Measurements from ENCODE around the gene OPCML. TPM values are rescaled to one million over a fixed set of nuclear protein-coding genes. Genes with fewer than 3 reads are reported as not detected.

OPCML gene
- total RNA-seq, 1 experiment from 2014 or later, result 0.94 TPM

- H3K36me3 Mint-ChIP-seq (ENCODE audit: insufficient read depth in 1 of 3, low read depth in 3 of 3), result no peaks in the 10 kb centered on the region
- H3K18ac ChIP-seq (ENCODE audit: insufficient read length, low read depth, low read length), result no peak overlapping the region
These were observed 508.0 kb downstream of the OPCML start for GRCh38 chr11:133024301-133024700.

More at GRCh38 chr11:133024301-133024700, 508.0 kb downstream of the OPCML start:
- Mint-ChIP-seq H3K27me3 (ENCODE audit: low read depth) (peaks cover 8% of the 10 kb centered on the region), H3K4me1 (peaks cover 11 to 12% of the 10 kb centered on the region in 2 experiments), H3K4me3 (no peak overlapping the region), H3K9me3 (no peaks in the 10 kb centered on the region; a peak in 1 of 5 replicates), H3K27ac (no peak overlapping the region)
- no peak for TF ChIP-seq CTCF (conservative IDR thresholded peaks at IDR 0.05)
- Histone ChIP-seq H2BK5ac (ENCODE audit: insufficient read length, low read length) (no peak overlapping the region), H3K4me2 (ENCODE audit: insufficient read depth, insufficient read length, low read length) (no peak overlapping the region), H3K9me3 (ENCODE audit: control insufficient read depth, low read depth, low read length) (no peaks in the 10 kb centered on the region), H2BK120ac (ENCODE audit: low read depth, low read length, poor library complexity, severe bottlenecking) (no peak overlapping the region), H4K5ac (ENCODE audit: insufficient read length, low read depth, low read length) (no peak overlapping the region), H3K4ac (ENCODE audit: low read depth, low read length) (no peak overlapping the region), H3K14ac (ENCODE audit: insufficient read depth, low read length) (no peak overlapping the region), H2AK5ac (ENCODE audit: insufficient read length, low read length) (no peak overlapping the region), H3K27ac (ENCODE audit: insufficient read length, low read depth, low read length) (no peak overlapping the region), H4K91ac (ENCODE audit: insufficient read length, low read depth, low read length) (no peak overlapping the region), H3K9ac (ENCODE audit: extremely low read depth, insufficient read length, low read length) (no peak overlapping the region), H4K20me1 (ENCODE audit: control insufficient read depth, insufficient read depth, insufficient read length) (no peaks in the 10 kb centered on the region), H2BK15ac (ENCODE audit: low read depth, low read length) (no peak overlapping the region), H3K27me3 (ENCODE audit: insufficient read depth, low read length) (no peaks in the 10 kb centered on the region), H3K79me2 (ENCODE audit: insufficient read depth, low read length) (no peaks in the 10 kb centered on the region), H2BK12ac (ENCODE audit: insufficient read length, low read depth, low read length) (no peak overlapping the region), H3K23me2 (ENCODE audit: insufficient read length, low read depth, low read length, poor library complexity, severe bottlenecking) (no peaks in the 10 kb centered on the region), H3K4me1 (ENCODE audit: insufficient read depth, low read length) (peaks cover 1% of the 10 kb centered on the region; the same call in 1 of the 2 replicates), H3K23ac (ENCODE audit: insufficient read length, low read depth, low read length) (no peak overlapping the region), H2BK20ac (ENCODE audit: low read depth, low read length, poor library complexity, severe bottlenecking) (no peak overlapping the region), H3T11ph (ENCODE audit: low read length) (no peak overlapping the region), H3K79me1 (ENCODE audit: insufficient read depth, low read depth, low read length, poor library complexity, severe bottlenecking) (no peaks in the 10 kb centered on the region), H4K8ac (replicated peaks; ENCODE audit: insufficient read length, low read depth, low read length) (no peak overlapping the region), H3K56ac (ENCODE audit: insufficient read length, low read depth, low read length) (no peak overlapping the region), H2AFZ (ENCODE audit: low read length) (no peak overlapping the region)
- no CpG with 5 or more reads among the region's 5 CpGs for WGBS (ENCODE audit: extremely low coverage, insufficient read length, low lambda C conversion rate)
- DNase-seq, result no peak

Data from H9 (cell line).